Mesenchymal stem cell (in vitro differentiated cells and primary cell): Measurements from ENCODE around the gene COL15A1.

ENCODE experiments used
- DNase-seq: peaks from one replicate; pipeline ENCODE4 v3.0.0-alpha.2; 2013
- H2AFZ ChIP-seq: one replicate; pipeline ENCODE4 v1.6.1; 2013; ENCODE audit warnings: low read depth, mild to moderate bottlenecking, control low read depth, inconsistent platforms, low read length, moderate library complexity
- H2AK5ac ChIP-seq: 2 replicates; pipeline ENCODE4 v1.6.1; 2013; ENCODE audit warnings: low read length, moderate library complexity, mild to moderate bottlenecking, inconsistent platforms; ENCODE audit not compliant: severe bottlenecking
- H2BK120ac ChIP-seq: one replicate; pipeline ENCODE4 v1.6.1; 2013; ENCODE audit warnings: low read depth, mild to moderate bottlenecking, inconsistent platforms, low read length, moderate library complexity
- H2BK12ac ChIP-seq, 2 experiments: one replicate each; pipeline ENCODE4 v1.6.1; 2013; ENCODE audit warnings: inconsistent platforms in 2 of 2, low read length in 2 of 2, mild to moderate bottlenecking in 2 of 2, moderate library complexity in 2 of 2, control low read depth in 1 of 2
- H2BK15ac ChIP-seq: one replicate; pipeline ENCODE4 v1.6.1; 2013; ENCODE audit warnings: mild to moderate bottlenecking, low read depth, inconsistent platforms; ENCODE audit not compliant: poor library complexity, severe bottlenecking
- H2BK5ac ChIP-seq: 2 replicates; pipeline ENCODE4 v1.6.1; 2013; ENCODE audit warnings: low read depth, mild to moderate bottlenecking, low read length, control low read depth, inconsistent platforms; ENCODE audit not compliant: poor library complexity, severe bottlenecking
- H3K14ac ChIP-seq, 2 experiments: one replicate each; pipeline ENCODE4 v1.6.1; 2013; ENCODE audit warnings: inconsistent platforms in 2 of 2, low read length in 2 of 2, control low read depth in 1 of 2, mild to moderate bottlenecking in 1 of 2, moderate library complexity in 1 of 2
- H3K18ac ChIP-seq, 2 experiments: one replicate each; pipeline ENCODE4 v1.6.1; 2013; ENCODE audit warnings: inconsistent platforms in 2 of 2, low read length in 2 of 2, control low read depth in 1 of 2, low read depth in 1 of 2, mild to moderate bottlenecking in 1 of 2
- H3K23ac ChIP-seq, 2 experiments: one replicate each; pipeline ENCODE4 v1.6.1; 2013; ENCODE audit warnings: inconsistent platforms in 2 of 2, low read length in 2 of 2, mild to moderate bottlenecking in 2 of 2, moderate library complexity in 2 of 2, control low read depth in 1 of 2
- H3K27ac ChIP-seq: 2 replicates; pipeline ENCODE4 v1.5.1; 2013; ENCODE audit warnings: mild to moderate bottlenecking, moderate library complexity, low read length, control low read depth, inconsistent platforms; ENCODE audit not compliant: poor library complexity, severe bottlenecking
- H3K27me3 ChIP-seq, 2 experiments: 2 replicates each; pipeline versions ENCODE4 v1.6.1 to v1.7.0; 2013; ENCODE audit warnings: low read length in 2 of 2, mild to moderate bottlenecking in 2 of 2, moderate library complexity in 2 of 2, control low read depth in 1 of 2, inconsistent platforms in 1 of 2; ENCODE audit not compliant: control insufficient read depth in 1 of 2, insufficient read depth in 1 of 2
- H3K36me3 ChIP-seq, 2 experiments: 2 replicates each; pipeline versions ENCODE4 v1.6.1 to v1.7.0; 2013; ENCODE audit warnings: low read length in 2 of 2, control low read depth in 1 of 2, inconsistent platforms in 1 of 2, low read depth in 1 of 2, mild to moderate bottlenecking in 1 of 2; ENCODE audit not compliant: insufficient read depth in 2 of 2, control insufficient read depth in 1 of 2
- H3K4ac ChIP-seq, 2 experiments: one replicate each; pipeline ENCODE4 v1.6.1; 2013; ENCODE audit warnings: inconsistent platforms in 2 of 2, low read length in 2 of 2, mild to moderate bottlenecking in 2 of 2, moderate library complexity in 2 of 2, control low read depth in 1 of 2, low read depth in 1 of 2
- H3K4me1 ChIP-seq: 2 replicates; pipeline ENCODE4 v1.6.1; 2013; ENCODE audit warnings: low read depth, low read length, control low read depth; ENCODE audit not compliant: control insufficient read depth, insufficient read depth
- H3K4me2 ChIP-seq: 2 replicates; pipeline ENCODE4 v1.6.1; 2013; ENCODE audit warnings: low read length, mild to moderate bottlenecking, inconsistent platforms; ENCODE audit not compliant: poor library complexity, severe bottlenecking
- H3K4me3 ChIP-seq, 2 experiments: 2 replicates each; pipeline versions ENCODE4 v1.5.1 to v1.7.0; 2013; ENCODE audit warnings: low read length in 2 of 2, mild to moderate bottlenecking in 2 of 2, control low read depth in 1 of 2, low read depth in 1 of 2; ENCODE audit not compliant: insufficient read depth in 1 of 2
- H3K79me1 ChIP-seq: replicated peaks from 2 replicates; pipeline ENCODE4 v1.6.1; 2013; ENCODE audit warnings: mild to moderate bottlenecking, control low read depth, low read length, inconsistent platforms; ENCODE audit not compliant: poor library complexity, severe bottlenecking
- H3K9ac ChIP-seq: 2 replicates; pipeline ENCODE4 v1.7.0; 2013; ENCODE audit warnings: mild to moderate bottlenecking, low read length, moderate library complexity
- H3K9me3 ChIP-seq: 2 replicates; pipeline ENCODE4 v1.7.0; 2013; ENCODE audit warnings: mild to moderate bottlenecking, low read length; ENCODE audit not compliant: control insufficient read depth
- H4K8ac ChIP-seq: one replicate; pipeline ENCODE4 v1.6.1; 2013; ENCODE audit warnings: inconsistent platforms, mild to moderate bottlenecking, low read length, moderate library complexity
- H4K91ac ChIP-seq: one replicate; pipeline ENCODE4 v1.6.1; 2013; ENCODE audit warnings: mild to moderate bottlenecking, low read length, inconsistent platforms
- WGBS: methylation state at CpG from one replicate; pipeline ENCODE4 v1.1.7; 2013; ENCODE audit warnings: mixed read lengths; 5-methylcytosine and 5-hydroxymethylcytosine counted together

The COL15A1 gene

GRCh38 chr9:98977813-98978212, 34.1 kb downstream of the COL15A1 start:
- Histone ChIP-seq H3K36me3 (no peaks in the 10 kb centered on the region), H3K27me3 (peaks cover 7 to 59% of the 10 kb centered on the region in 2 experiments), H2AK5ac (no peak overlapping the region), H3K4me3 (no peak overlapping the region), H3K14ac (no peak overlapping the region), H4K91ac (no peak overlapping the region), H3K4me1 (peaks cover 18% of the 10 kb centered on the region), H2AFZ (no peak overlapping the region), H2BK5ac (no peak overlapping the region), H3K9me3 (no peaks in the 10 kb centered on the region), H3K4me2 (no peak overlapping the region), H4K8ac (no peak overlapping the region), H2BK12ac (no peak overlapping the region), H3K9ac (no peak overlapping the region), H3K27ac (no peak overlapping the region), H2BK15ac (no peak overlapping the region), H3K23ac (no peak overlapping the region), H3K18ac (no peak overlapping the region), H3K79me1 (no peaks in the 10 kb centered on the region), H3K4ac (no peak overlapping the region), H2BK120ac (no peak overlapping the region)
- no peak for DNase-seq
- WGBS = 100% methylated on average over 3 of the region's 3 CpGs

DNA sequence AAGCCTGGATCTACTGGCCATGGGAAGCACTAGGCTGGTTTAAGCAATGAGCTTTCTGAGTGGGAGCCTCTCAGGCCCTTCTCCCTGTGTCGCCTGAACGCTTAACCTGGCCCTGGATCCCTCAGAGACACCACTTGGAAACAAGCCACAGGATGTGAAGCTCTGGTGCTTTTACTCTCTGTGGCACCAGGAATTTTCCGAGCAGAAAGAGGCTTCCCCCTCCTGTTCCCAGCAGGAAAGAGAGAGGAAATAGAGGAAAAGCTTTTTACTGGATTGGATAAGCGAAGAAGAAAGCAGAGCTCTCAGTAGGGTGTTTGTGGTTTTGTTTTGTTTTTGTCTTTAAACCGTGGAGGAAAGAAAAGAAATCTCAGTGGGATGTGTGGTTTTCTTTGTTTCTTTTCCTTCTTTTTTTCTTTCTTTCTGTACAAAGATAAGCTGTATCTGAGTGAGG, 34.5 kb downstream of the COL15A1 start:
- H3K4me3 ChIP-seq = no peak overlapping the region
- no peak overlapping the region for H3K4me2 ChIP-seq
- H2AFZ ChIP-seq = no peak overlapping the region
- no peaks in the 10 kb centered on the region for H3K79me1 ChIP-seq
- no peak overlapping the region for H3K18ac ChIP-seq
- peak; percentile 75 for DNase-seq
- peaks cover 7 to 55% of the 10 kb centered on the region in 2 experiments for H3K27me3 ChIP-seq
- no peak overlapping the region for H2BK5ac ChIP-seq
- H2AK5ac ChIP-seq = no peak overlapping the region
- WGBS = 35% methylated on average over 3 of the region's 5 CpGs
- H3K36me3 ChIP-seq = no peaks in the 10 kb centered on the region
- no peak overlapping the region for H4K91ac ChIP-seq
- H4K8ac ChIP-seq = no peak overlapping the region
- peak overlapping the region; percentile 19 for H3K9ac ChIP-seq
- no peak overlapping the region for H3K27ac ChIP-seq
- no peak overlapping the region for H2BK12ac ChIP-seq
- no peak overlapping the region for H3K14ac ChIP-seq
- H2BK15ac ChIP-seq = no peak overlapping the region
- no peak overlapping the region for H3K23ac ChIP-seq
- H3K4ac ChIP-seq = no peak overlapping the region
- H3K9me3 ChIP-seq = no peaks in the 10 kb centered on the region
- H3K4me1 ChIP-seq = peaks cover 21% of the 10 kb centered on the region
- H2BK120ac ChIP-seq = no peak overlapping the region

DNA sequence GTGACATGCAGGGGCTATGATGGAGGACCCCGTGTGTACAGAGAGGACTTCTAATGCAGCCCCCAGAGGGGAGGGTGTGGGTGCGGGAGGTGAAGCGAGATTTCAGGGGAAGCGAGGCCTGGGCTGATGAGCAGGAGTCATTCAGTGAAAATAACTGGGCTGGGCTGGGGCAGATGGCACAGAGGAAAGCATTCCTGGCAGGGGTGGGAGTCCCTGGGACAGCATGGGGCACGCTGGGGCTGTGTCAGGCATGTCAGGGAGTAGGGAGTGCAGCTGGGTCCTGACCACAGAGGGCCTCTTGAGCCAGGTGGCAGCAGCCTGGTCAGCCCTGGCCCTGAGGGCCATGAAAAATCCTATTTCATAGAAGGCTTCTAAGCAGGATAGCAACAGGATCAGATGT, 36.6 kb downstream of the COL15A1 start:
- Histone ChIP-seq H2AFZ (no peak overlapping the region), H4K91ac (peak overlapping the region; percentile 18), H2BK5ac (no peak overlapping the region), H3K79me1 (no peaks in the 10 kb centered on the region), H3K9me3 (no peaks in the 10 kb centered on the region), H2AK5ac (no peak overlapping the region), H3K14ac (no peak overlapping the region), H3K4ac (no peak overlapping the region), H2BK12ac (no peak overlapping the region), H3K9ac (no peak overlapping the region), H2BK120ac (no peak overlapping the region), H3K27me3 (peaks cover 6 to 37% of the 10 kb centered on the region in 2 experiments), H3K18ac (no peak overlapping the region), H3K23ac (no peak overlapping the region), H3K4me1 (peaks cover 20% of the 10 kb centered on the region), H3K27ac (no peak overlapping the region), H3K36me3 (no peaks in the 10 kb centered on the region), H3K4me3 (no peak overlapping the region), H4K8ac (peak overlapping the region; percentile 65), H2BK15ac (no peak overlapping the region), H3K4me2 (no peak overlapping the region)
- DNase-seq = no peak
- 90% methylated on average over 5 of the region's 5 CpGs for WGBS

GRCh38 chr9:98983295-98984268, 39.9 kb downstream of the COL15A1 start:
- Histone ChIP-seq H3K14ac (no peak overlapping the region), H4K91ac (peak overlapping the region; percentile 2), H3K18ac (peak overlapping the region; percentile 9 to 49), H3K9ac (no peak overlapping the region), H3K4me1 (peaks cover 16% of the 10 kb centered on the region), H2BK12ac (peak overlapping the region in 1 of 2 experiments; percentile 27), H2AFZ (peak overlapping the region; percentile 5), H3K4me3 (no peak overlapping the region), H2BK120ac (no peak overlapping the region), H3K36me3 (no peaks in the 10 kb centered on the region), H2BK5ac (no peak overlapping the region), H2AK5ac (peak overlapping the region; percentile 39), H3K79me1 (no peaks in the 10 kb centered on the region), H3K9me3 (no peaks in the 10 kb centered on the region), H2BK15ac (peak overlapping the region; percentile 41), H3K4ac (peak overlapping the region in 1 of 2 experiments; percentile 3), H3K23ac (peak overlapping the region in 1 of 2 experiments; percentile 0), H3K27me3 (peaks cover 0 to 30% of the 10 kb centered on the region in 2 experiments), H4K8ac (no peak overlapping the region), H3K4me2 (no peak overlapping the region), H3K27ac (peak overlapping the region; percentile 13)
- whole genome bisulfite sequencing = 21% methylated on average over 14 of the region's 15 CpGs
- DNase-seq = peak; percentile 97
